Thoracic aorta (tissue), 2 donors: ENCODE results near the gene MED10. TPM values are rescaled to one million over a fixed set of nuclear protein-coding genes. Genes with fewer than 3 reads are reported as not detected.

Experiments
- ATAC-seq: fragments of 150-250 bp; one replicate; pipeline ENCODE4 v1.8.0; 2017; ENCODE audit warnings: low read depth; ENCODE audit not compliant: insufficient number of reproducible peaks, low FRiP score
- DNase-seq: peaks from one replicate; pipeline ENCODE4 v3.0.0-alpha.2; 2020; ENCODE audit warnings: low spot score
- H3K27ac ChIP-seq, 2 donors: fragments of 200-600 bp; sonication (generic); 1 replicate in 1 of 2; 2 replicates in 1 of 2; pipeline ENCODE4 v1.5.1; 2016; ENCODE audit warnings: mild to moderate bottlenecking in 2 of 2, moderate library complexity in 2 of 2
- H3K27me3 ChIP-seq: fragments of 200-600 bp; sonication (generic); replicated peaks from 2 replicates; pipeline ENCODE4 v1.6.0; 2016; ENCODE audit warnings: mild to moderate bottlenecking; ENCODE audit not compliant: insufficient read depth
- H3K36me3 ChIP-seq: fragments of 200-600 bp; sonication (generic); one replicate; pipeline ENCODE4 v1.5.1; 2016
- H3K4me1 ChIP-seq, 2 donors: fragments of 200-600 bp; sonication (generic); 1 replicate in 1 of 2; 2 replicates in 1 of 2; pipeline versions ENCODE4 v1.5.1 to v1.6.0; 2016; ENCODE audit warnings: low read depth in 2 of 2, mild to moderate bottlenecking in 1 of 2; ENCODE audit not compliant: control insufficient read depth in 1 of 2
- H3K4me3 ChIP-seq: fragments of 200-600 bp; sonication (generic); 2 replicates; pipeline ENCODE4 v1.5.1; 2016; ENCODE audit warnings: mild to moderate bottlenecking
- H3K9me3 ChIP-seq: fragments of 200-600 bp; sonication (generic); 2 replicates; pipeline ENCODE4 v1.5.1; 2016
- CTCF ChIP-seq: fragments of 200-600 bp; sonication (generic); IDR thresholded peaks from one replicate; pipeline ENCODE4 v1.5.1; 2019; ENCODE audit warnings: antibody characterized with exemption
- total RNA-seq, 2 donors: library from RNA; depleted of rRNA; stranded (reverse); fragments of >200 nt; gene quantifications; one replicate each; pipeline versions ENCODE4 v1.1.0 to v1.2.3, GENCODE V29; 2016

The MED10 gene
- total RNA-seq, 2 donors from 2014 or later = 25.0 to 30.9 TPM

- no peaks in the 10 kb centered on the region for H3K36me3 ChIP-seq
- H3K4me3 ChIP-seq = no peak overlapping the region
- TF ChIP-seq CTCF = no peak
- no peaks in the 10 kb centered on the region for H3K27me3 ChIP-seq
- no peaks in the 10 kb centered on the region for H3K9me3 ChIP-seq
- DNase-seq (no peak), ATAC-seq (no peak)
- no peak overlapping the region for H3K27ac ChIP-seq
- no peaks in the 10 kb centered on the region for H3K4me1 ChIP-seq
These were observed 29.8 kb downstream of the MED10 start for GRCh38 chr5:6348476-6349000.

GRCh38 chr5:6347673-6348072 lies 30.7 kb downstream of the MED10 start:
- DNase-seq = no peak
- H3K4me1 ChIP-seq = no peaks in the 10 kb centered on the region
- H3K27ac ChIP-seq = no peak overlapping the region
- no peaks in the 10 kb centered on the region for H3K27me3 ChIP-seq
- no peak for ATAC-seq
- H3K9me3 ChIP-seq = no peaks in the 10 kb centered on the region
- no peaks in the 10 kb centered on the region for H3K36me3 ChIP-seq
- no peak for TF ChIP-seq CTCF
- H3K4me3 ChIP-seq = no peak overlapping the region

- TF ChIP-seq CTCF = no peak
- H3K4me3 ChIP-seq = no peak overlapping the region
- no peak overlapping the region for H3K27ac ChIP-seq
- ATAC-seq = no peak
- H3K9me3 ChIP-seq = no peaks in the 10 kb centered on the region
- no peaks in the 10 kb centered on the region for H3K36me3 ChIP-seq
- no peaks in the 10 kb centered on the region for H3K27me3 ChIP-seq
- DNase-seq = no peak
- H3K4me1 ChIP-seq = no peaks in the 10 kb centered on the region
These were observed 31.2 kb downstream of the MED10 start for GRCh38 chr5:6347165-6347564.

GRCh38 chr5:6344593-6344989 lies 33.8 kb downstream of the MED10 start:
- DNase-seq (no peak), ATAC-seq (no peak)
- H3K27ac ChIP-seq = no peak overlapping the region
- no peaks in the 10 kb centered on the region for H3K4me1 ChIP-seq
- H3K4me3 ChIP-seq = no peak overlapping the region
- no peaks in the 10 kb centered on the region for H3K36me3 ChIP-seq
- no peak for TF ChIP-seq CTCF
- H3K9me3 ChIP-seq = no peaks in the 10 kb centered on the region
- no peaks in the 10 kb centered on the region for H3K27me3 ChIP-seq

- Histone ChIP-seq H3K36me3 (no peaks in the 10 kb centered on the region), H3K27me3 (no peaks in the 10 kb centered on the region), H3K27ac (no peak overlapping the region), H3K4me3 (no peak overlapping the region), H3K9me3 (no peaks in the 10 kb centered on the region), H3K4me1 (no peaks in the 10 kb centered on the region)
- TF ChIP-seq CTCF = no peak
- ATAC-seq = no peak
- DNase-seq = no peak
These were observed 34.3 kb downstream of the MED10 start for GRCh38 chr5:6343951-6344592.
